WTC11 (cell line): ENCODE measurements around the gene TFF1. TPM values are rescaled to one million over a fixed set of nuclear protein-coding genes. Genes with fewer than 3 reads are reported as not detected.

ENCODE experiments used
- ATAC-seq: fragments of 200-7000 bp; cut with Tn5 transposase; 2 replicates; pipeline ENCODE4 v1.10.0; 2021; ENCODE audit warnings: mild to moderate bottlenecking, moderate library complexity
- CTCF ChIA-PET: fragments of 300-600 bp; sonication (Branson Sonifier 250); formaldehyde crosslinking; loops from one replicate; lab custom pipeline; 2021; ENCODE audit warnings: antibody characterized with exemption; lab: Charles Lee
- POLR2A ChIA-PET: fragments of 350-600 bp; sonication (Branson Sonifier 250); formaldehyde crosslinking; loops from one replicate; lab custom pipeline; 2021; ENCODE audit warnings: antibody characterized with exemption; lab: Charles Lee
- DNase-seq: peaks from one replicate; pipeline ENCODE4 v3.0.0; 2021; ENCODE audit warnings: low spot score
- H3K27ac Mint-ChIP-seq: 2 replicates; pipeline ENCODE4 v1.8.0; 2021; ENCODE audit warnings: mixed read lengths
- H3K27me3 Mint-ChIP-seq: 2 replicates; pipeline ENCODE4 v1.8.0; 2021; ENCODE audit warnings: low read depth, mild to moderate bottlenecking, moderate library complexity, mixed read lengths
- H3K36me3 Mint-ChIP-seq: 2 replicates; pipeline ENCODE4 v1.8.0; 2021; ENCODE audit warnings: mixed read lengths
- H3K4me1 Mint-ChIP-seq: 2 replicates; pipeline ENCODE4 v1.8.0; 2022; ENCODE audit warnings: mixed read lengths
- H3K4me3 Mint-ChIP-seq: 2 replicates; pipeline ENCODE4 v1.8.0; 2021; ENCODE audit warnings: mild to moderate bottlenecking, moderate library complexity, mixed read lengths
- H3K9me3 Mint-ChIP-seq: 2 replicates; pipeline ENCODE4 v1.8.0; 2021; ENCODE audit warnings: mixed read lengths
- CREM ChIP-seq: sonication (generic); formaldehyde crosslinking; IDR thresholded peaks from 2 replicates; pipeline ENCODE4 v1.8.1; 2022; ENCODE audit warnings: mild to moderate bottlenecking, missing genetic modification reagents, moderate library complexity
- FOXJ3 ChIP-seq: sonication (generic); formaldehyde crosslinking; IDR thresholded peaks from 2 replicates; pipeline ENCODE4 v1.9.0; 2021; ENCODE audit warnings: missing genetic modification reagents, mild to moderate bottlenecking, borderline replicate concordance
- GABPB1 ChIP-seq: sonication (generic); formaldehyde crosslinking; IDR thresholded peaks from 2 replicates; pipeline ENCODE4 v1.8.1; 2023; ENCODE audit warnings: mild to moderate bottlenecking, missing genetic modification reagents
- GRHL2 ChIP-seq: fragments of 250-450 bp; sonication (Bioruptor Pico); IDR thresholded peaks from 2 replicates; pipeline ENCODE4 v1.8.0; 2022; ENCODE audit warnings: mild to moderate bottlenecking, moderate library complexity; ENCODE audit not compliant: insufficient replicate concordance, severe bottlenecking
- MYBL2 ChIP-seq: sonication (generic); formaldehyde crosslinking; IDR thresholded peaks from 2 replicates; pipeline ENCODE4 v1.8.1; 2023; ENCODE audit warnings: mild to moderate bottlenecking, moderate library complexity, missing genetic modification reagents
- NFATC4 ChIP-seq: fragments of 250-450 bp; sonication (Bioruptor Pico); IDR thresholded peaks from 2 replicates; pipeline ENCODE4 v1.9.0; 2021; ENCODE audit warnings: mild to moderate bottlenecking
- NR2C2 ChIP-seq: sonication (generic); formaldehyde crosslinking; IDR thresholded peaks from 2 replicates; pipeline ENCODE4 v1.8.0; 2022; ENCODE audit warnings: mild to moderate bottlenecking, missing genetic modification reagents
- PRRX2 ChIP-seq: fragments of 250-450 bp; sonication (Bioruptor Pico); IDR thresholded peaks from 2 replicates; pipeline ENCODE4 v1.8.0; 2021; ENCODE audit warnings: mild to moderate bottlenecking
- RELA ChIP-seq: sonication (generic); formaldehyde crosslinking; IDR thresholded peaks from 2 replicates; pipeline ENCODE4 v1.8.1; 2022; ENCODE audit warnings: missing genetic modification reagents, mild to moderate bottlenecking, borderline replicate concordance
- TEAD1 ChIP-seq: sonication (generic); formaldehyde crosslinking; IDR thresholded peaks from 2 replicates; pipeline ENCODE4 v1.8.0; 2022; ENCODE audit warnings: mild to moderate bottlenecking, missing genetic modification reagents
- total RNA-seq: library from RNA; stranded (reverse); gene quantifications from 3 replicates; pipeline ENCODE4 v1.2.3, GENCODE V29; 2021
- TF ChIP-seq, protein P1 (sequence below): fragments of 250-450 bp; sonication (Bioruptor Pico); IDR thresholded peaks from 2 replicates; pipeline ENCODE4 v1.9.0; 2021; ENCODE audit warnings: mild to moderate bottlenecking
- TF ChIP-seq, protein P2 (sequence below): sonication (generic); formaldehyde crosslinking; IDR thresholded peaks from 2 replicates; pipeline ENCODE4 v1.8.1; 2023; ENCODE audit warnings: mild to moderate bottlenecking, missing genetic modification reagents
- TF ChIP-seq, protein P3 (sequence below): sonication (generic); formaldehyde crosslinking; IDR thresholded peaks from 2 replicates; pipeline ENCODE4 v1.8.1; 2022; ENCODE audit warnings: low read depth, missing genetic modification reagents, borderline replicate concordance
- TF ChIP-seq, protein P4 (sequence below): sonication (generic); formaldehyde crosslinking; IDR thresholded peaks from 2 replicates; pipeline ENCODE4 v1.8.1; 2022; ENCODE audit warnings: mild to moderate bottlenecking, missing genetic modification reagents, moderate library complexity, borderline replicate concordance
- TF ChIP-seq, protein P5 (sequence below): fragments of 250-450 bp; sonication (Bioruptor Pico); conservative IDR thresholded peaks from 2 replicates; pipeline ENCODE4 v1.9.0; 2021; ENCODE audit warnings: mild to moderate bottlenecking

TFF1 gene
- total RNA-seq, 1 experiment from 2014 or later = 0.81 TPM

DNA sequence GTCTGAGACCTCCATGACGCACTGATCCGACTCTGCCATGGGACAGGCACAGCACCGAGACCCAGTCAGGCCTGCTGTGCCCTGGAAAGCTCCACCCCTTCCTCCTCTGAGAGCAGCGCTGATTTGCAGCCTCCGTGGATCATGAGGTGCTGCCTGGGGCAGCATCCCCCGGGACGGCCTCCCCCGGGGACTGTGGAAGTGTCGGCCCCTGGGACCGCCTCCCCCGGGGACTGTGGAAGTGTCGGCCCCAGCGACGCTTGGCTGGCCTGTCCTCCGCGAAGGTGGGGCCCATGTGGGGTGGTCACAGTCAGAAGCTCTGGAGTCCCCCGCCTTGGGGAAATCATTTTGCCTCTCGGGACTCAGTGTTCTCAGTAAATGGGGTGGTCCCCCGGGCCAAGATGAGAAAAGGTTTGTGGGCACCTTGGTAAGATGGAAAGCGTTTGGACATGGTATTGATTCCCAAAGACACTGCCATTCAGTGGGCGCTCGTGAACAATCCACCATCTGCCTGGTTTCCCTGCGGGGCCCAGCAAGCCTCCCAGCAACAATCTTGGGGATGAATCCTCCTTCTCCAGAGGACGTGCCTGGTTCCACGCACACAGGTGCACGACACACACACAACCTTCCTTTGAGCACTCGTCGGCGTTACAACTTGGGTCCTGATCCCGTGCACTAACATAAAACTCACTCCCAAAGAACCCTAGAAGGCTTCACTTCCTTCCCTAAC is 18.6 kb downstream of the TFF1 start (continued):
- TF ChIP-seq, protein P1, sequence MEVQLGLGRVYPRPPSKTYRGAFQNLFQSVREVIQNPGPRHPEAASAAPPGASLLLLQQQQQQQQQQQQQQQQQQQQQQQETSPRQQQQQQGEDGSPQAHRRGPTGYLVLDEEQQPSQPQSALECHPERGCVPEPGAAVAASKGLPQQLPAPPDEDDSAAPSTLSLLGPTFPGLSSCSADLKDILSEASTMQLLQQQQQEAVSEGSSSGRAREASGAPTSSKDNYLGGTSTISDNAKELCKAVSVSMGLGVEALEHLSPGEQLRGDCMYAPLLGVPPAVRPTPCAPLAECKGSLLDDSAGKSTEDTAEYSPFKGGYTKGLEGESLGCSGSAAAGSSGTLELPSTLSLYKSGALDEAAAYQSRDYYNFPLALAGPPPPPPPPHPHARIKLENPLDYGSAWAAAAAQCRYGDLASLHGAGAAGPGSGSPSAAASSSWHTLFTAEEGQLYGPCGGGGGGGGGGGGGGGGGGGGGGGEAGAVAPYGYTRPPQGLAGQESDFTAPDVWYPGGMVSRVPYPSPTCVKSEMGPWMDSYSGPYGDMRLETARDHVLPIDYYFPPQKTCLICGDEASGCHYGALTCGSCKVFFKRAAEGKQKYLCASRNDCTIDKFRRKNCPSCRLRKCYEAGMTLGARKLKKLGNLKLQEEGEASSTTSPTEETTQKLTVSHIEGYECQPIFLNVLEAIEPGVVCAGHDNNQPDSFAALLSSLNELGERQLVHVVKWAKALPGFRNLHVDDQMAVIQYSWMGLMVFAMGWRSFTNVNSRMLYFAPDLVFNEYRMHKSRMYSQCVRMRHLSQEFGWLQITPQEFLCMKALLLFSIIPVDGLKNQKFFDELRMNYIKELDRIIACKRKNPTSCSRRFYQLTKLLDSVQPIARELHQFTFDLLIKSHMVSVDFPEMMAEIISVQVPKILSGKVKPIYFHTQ = no peak
- no peak for TF ChIP-seq GRHL2 (CRISPR knock-in tag)
- no peak for TF ChIP-seq FOXJ3 (CRISPR knock-in tag)
- TF ChIP-seq NR2C2 (CRISPR knock-in tag) = no peak

DNA sequence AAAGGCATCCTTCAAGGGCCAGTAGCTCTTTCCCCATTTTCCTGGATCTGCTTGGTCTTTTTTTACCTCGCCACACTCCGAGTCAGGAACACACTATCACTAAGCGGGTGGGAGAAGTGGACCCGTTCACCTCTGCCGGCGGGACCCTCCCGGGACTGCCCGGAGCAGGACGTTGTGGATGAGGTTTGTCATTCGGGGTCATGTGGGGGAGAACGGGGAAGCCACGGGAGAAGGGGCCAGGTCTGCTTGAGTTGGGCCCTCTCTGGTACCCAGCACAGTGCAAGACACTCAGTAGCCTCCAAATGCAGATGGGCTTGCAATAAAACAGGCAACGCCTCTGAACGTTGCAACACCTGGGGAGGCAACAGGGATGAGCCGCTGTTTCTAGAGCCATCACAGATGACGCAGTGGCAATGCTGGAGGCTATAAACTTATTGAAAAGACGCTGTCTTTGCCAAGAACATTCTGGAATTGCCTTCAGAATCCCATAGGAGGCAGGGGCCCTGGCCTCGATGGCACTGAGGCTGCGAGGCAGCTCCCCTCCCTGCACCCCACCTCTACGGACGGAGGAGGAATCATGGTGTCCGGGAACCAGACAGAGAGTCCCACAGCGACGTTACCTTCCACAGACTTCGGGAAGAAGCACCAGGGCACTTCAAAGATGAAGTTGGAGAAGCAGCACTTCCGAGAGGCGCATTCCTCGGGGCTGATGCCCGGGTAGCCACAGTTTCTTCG is 19.3 kb downstream of the TFF1 start:
- H3K9me3 Mint-ChIP-seq = no peaks in the 10 kb centered on the region
- H3K36me3 Mint-ChIP-seq = no peaks in the 10 kb centered on the region
- DNase-seq = no peak
- no peaks in the 10 kb centered on the region for H3K27me3 Mint-ChIP-seq
- ChIA-PET CTCF (interaction anchor here (0.7 to 0.8 kb wide), 2 partner anchors 37 to 501 kb away, joined by 3 read pairs; no protein-coding TSS in a partner anchor), POLR2A (no interaction called here)
- peaks cover 3% of the 10 kb centered on the region for H3K4me1 Mint-ChIP-seq
- H3K27ac Mint-ChIP-seq = no peak overlapping the region
- H3K4me3 Mint-ChIP-seq = no peak overlapping the region
- ATAC-seq = no peak
- TF ChIP-seq GABPB1 (CRISPR knock-in tag) (no peak), RELA (CRISPR knock-in tag) (no peak), NFATC4 (CRISPR knock-in tag) (no peak), GRHL2 (CRISPR knock-in tag) (no peak), TEAD1 (CRISPR knock-in tag) (no peak)
- TF ChIP-seq, protein P2, sequence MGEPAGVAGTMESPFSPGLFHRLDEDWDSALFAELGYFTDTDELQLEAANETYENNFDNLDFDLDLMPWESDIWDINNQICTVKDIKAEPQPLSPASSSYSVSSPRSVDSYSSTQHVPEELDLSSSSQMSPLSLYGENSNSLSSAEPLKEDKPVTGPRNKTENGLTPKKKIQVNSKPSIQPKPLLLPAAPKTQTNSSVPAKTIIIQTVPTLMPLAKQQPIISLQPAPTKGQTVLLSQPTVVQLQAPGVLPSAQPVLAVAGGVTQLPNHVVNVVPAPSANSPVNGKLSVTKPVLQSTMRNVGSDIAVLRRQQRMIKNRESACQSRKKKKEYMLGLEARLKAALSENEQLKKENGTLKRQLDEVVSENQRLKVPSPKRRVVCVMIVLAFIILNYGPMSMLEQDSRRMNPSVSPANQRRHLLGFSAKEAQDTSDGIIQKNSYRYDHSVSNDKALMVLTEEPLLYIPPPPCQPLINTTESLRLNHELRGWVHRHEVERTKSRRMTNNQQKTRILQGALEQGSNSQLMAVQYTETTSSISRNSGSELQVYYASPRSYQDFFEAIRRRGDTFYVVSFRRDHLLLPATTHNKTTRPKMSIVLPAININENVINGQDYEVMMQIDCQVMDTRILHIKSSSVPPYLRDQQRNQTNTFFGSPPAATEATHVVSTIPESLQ (CRISPR knock-in tag) = no peak
- TF ChIP-seq, protein P3, sequence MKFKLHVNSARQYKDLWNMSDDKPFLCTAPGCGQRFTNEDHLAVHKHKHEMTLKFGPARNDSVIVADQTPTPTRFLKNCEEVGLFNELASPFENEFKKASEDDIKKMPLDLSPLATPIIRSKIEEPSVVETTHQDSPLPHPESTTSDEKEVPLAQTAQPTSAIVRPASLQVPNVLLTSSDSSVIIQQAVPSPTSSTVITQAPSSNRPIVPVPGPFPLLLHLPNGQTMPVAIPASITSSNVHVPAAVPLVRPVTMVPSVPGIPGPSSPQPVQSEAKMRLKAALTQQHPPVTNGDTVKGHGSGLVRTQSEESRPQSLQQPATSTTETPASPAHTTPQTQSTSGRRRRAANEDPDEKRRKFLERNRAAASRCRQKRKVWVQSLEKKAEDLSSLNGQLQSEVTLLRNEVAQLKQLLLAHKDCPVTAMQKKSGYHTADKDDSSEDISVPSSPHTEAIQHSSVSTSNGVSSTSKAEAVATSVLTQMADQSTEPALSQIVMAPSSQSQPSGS (CRISPR knock-in tag) = no peak
- TF ChIP-seq, protein P4, sequence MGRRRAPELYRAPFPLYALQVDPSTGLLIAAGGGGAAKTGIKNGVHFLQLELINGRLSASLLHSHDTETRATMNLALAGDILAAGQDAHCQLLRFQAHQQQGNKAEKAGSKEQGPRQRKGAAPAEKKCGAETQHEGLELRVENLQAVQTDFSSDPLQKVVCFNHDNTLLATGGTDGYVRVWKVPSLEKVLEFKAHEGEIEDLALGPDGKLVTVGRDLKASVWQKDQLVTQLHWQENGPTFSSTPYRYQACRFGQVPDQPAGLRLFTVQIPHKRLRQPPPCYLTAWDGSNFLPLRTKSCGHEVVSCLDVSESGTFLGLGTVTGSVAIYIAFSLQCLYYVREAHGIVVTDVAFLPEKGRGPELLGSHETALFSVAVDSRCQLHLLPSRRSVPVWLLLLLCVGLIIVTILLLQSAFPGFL (CRISPR knock-in tag) = no peak

DNA sequence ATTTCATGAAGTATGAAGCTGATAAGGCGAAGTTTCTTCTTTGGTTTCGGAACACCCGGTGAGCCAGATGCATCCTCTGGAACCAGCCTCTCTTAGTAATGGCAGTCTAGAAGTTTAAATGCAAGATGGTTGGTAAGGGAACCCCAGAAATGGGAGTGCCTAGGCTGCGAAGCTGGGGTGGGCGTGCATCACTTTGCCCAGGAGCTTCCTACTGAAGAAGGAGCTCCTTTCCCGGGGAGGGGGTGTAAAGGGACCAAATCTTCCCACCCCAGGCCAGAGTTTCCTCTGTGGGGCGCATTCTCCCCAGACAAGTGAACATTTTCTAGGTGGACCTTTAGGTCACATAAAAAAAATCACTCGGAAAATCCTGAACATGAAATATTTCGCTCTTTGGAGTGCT is 19.9 kb downstream of the TFF1 start:
- H3K27ac Mint-ChIP-seq = no peak overlapping the region
- ChIA-PET POLR2A (no interaction called here), CTCF (interaction anchor here (0.6 to 0.8 kb wide), 3 partner anchors 10 to 500 kb away, joined by 3 read pairs; no protein-coding TSS in a partner anchor)
- H3K4me1 Mint-ChIP-seq = peaks cover 3% of the 10 kb centered on the region
- no peak for ATAC-seq
- DNase-seq = no peak
- no peaks in the 10 kb centered on the region for H3K27me3 Mint-ChIP-seq
- H3K36me3 Mint-ChIP-seq = no peaks in the 10 kb centered on the region
- TF ChIP-seq PRRX2 (CRISPR knock-in tag) (no peak), MYBL2 (CRISPR knock-in tag) (no peak), CREM (CRISPR knock-in tag) (no peak)
- TF ChIP-seq, protein P5, sequence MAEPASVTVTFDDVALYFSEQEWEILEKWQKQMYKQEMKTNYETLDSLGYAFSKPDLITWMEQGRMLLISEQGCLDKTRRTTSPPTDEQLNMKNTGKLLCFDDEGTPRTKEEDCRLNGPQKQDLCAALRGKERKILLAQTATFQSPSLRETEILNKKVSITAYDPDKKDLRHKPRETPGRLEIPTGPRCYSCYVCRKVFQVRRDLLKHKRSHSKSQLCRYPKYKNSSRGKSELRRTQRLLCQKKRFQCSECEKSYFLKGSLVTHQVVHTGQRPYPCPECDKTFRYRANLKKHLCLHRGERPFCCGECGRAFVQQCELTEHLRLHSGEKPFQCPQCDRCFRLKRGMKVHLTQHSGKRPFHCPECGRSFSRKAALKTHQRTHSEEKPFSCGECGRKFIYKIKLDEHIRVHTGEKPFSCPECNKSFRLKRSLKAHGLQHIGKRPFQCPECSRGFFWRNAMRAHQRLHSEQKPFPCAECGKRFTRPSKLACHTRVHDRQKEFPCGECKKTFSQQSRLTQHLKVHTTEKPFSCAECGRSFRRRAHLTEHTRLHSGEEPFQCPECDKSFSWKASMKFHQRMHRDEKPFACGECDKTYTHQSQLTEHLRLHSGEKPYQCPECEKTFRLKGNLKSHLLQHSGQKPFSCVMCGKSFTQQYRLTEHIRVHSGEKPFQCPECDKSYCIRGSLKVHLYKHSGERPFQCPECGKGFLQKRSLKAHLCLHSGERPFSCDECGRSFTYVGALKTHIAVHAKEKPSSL (CRISPR knock-in tag) = no peak
- no peaks in the 10 kb centered on the region for H3K9me3 Mint-ChIP-seq
- H3K4me3 Mint-ChIP-seq = no peak overlapping the region
